A673 (cell line): Measurements from ENCODE around the gene BABAM2. TPM values are rescaled to one million over a fixed set of nuclear protein-coding genes. Genes with fewer than 3 reads are reported as not detected.

ENCODE experiments used
- BruUV-seq: library from RNA; stranded (reverse); fragments of 400-500 nt; replicated peaks from 2 replicates; lab custom pipeline; 2021; lab: Mats Ljungman, UMichigan
- CTCF ChIA-PET: fragments of 300-600 bp; sonication (Branson Sonifier 250); formaldehyde crosslinking; loops from one replicate; lab custom pipeline; 2022; ENCODE audit warnings: antibody characterized with exemption; lab: Charles Lee
- POLR2A ChIA-PET: fragments of 300-600 bp; sonication (Branson Sonifier 250); formaldehyde crosslinking; loops from one replicate; lab custom pipeline; 2022; ENCODE audit warnings: antibody characterized with exemption; ENCODE audit not compliant: low non-redundant PET; lab: Charles Lee
- DNase-seq: peaks from one replicate; pipeline ENCODE4 v3.0.0-alpha.2; 2015; ENCODE audit warnings: low spot score
- H3K27ac ChIP-seq: fragments of 200-600 bp; sonication (generic); 2 replicates; pipeline ENCODE4 v1.5.1; 2016; ENCODE audit warnings: mixed run types, low read depth, mild to moderate bottlenecking, mixed read lengths, antibody characterized with exemption, low read length; ENCODE audit not compliant: poor library complexity, severe bottlenecking
- H3K27me3 ChIP-seq: fragments of 200-600 bp; sonication (generic); replicated peaks from 2 replicates; pipeline ENCODE4 v1.6.1; 2017; ENCODE audit warnings: mixed run types, low read depth, mild to moderate bottlenecking, mixed read lengths, antibody characterized with exemption, low read length; ENCODE audit not compliant: insufficient read depth, poor library complexity
- H3K36me3 ChIP-seq: fragments of 200-600 bp; sonication (generic); 2 replicates; pipeline ENCODE4 v1.6.1; 2016; ENCODE audit warnings: mixed run types, mild to moderate bottlenecking, mixed read lengths, antibody characterized with exemption, low read length; ENCODE audit not compliant: insufficient read depth, poor library complexity, severe bottlenecking
- H3K4me1 ChIP-seq: fragments of 200-600 bp; sonication (generic); 2 replicates; pipeline ENCODE4 v1.6.1; 2017; ENCODE audit warnings: mixed run types, mild to moderate bottlenecking, mixed read lengths, antibody characterized with exemption, low read length; ENCODE audit not compliant: insufficient read depth, poor library complexity, severe bottlenecking
- H3K4me3 ChIP-seq: fragments of 200-600 bp; sonication (generic); 2 replicates; pipeline ENCODE4 v1.5.1; 2016; ENCODE audit warnings: low read depth, mixed run types, mild to moderate bottlenecking, mixed read lengths, low read length; ENCODE audit not compliant: poor library complexity, severe bottlenecking
- H3K9me3 ChIP-seq: fragments of 200-600 bp; sonication (generic); 2 replicates; pipeline ENCODE4 v1.6.1; 2016; ENCODE audit warnings: mixed run types, low read depth, mild to moderate bottlenecking, mixed read lengths, antibody characterized with exemption, low read length; ENCODE audit not compliant: poor library complexity, severe bottlenecking
- CTCF ChIP-seq: fragments of 300-800, 200-600 bp; sonication (generic); conservative IDR thresholded peaks from 2 replicates; pipeline ENCODE4 v1.5.1; 2017; ENCODE audit warnings: low read depth, mild to moderate bottlenecking, antibody characterized with exemption, low read length, moderate library complexity, mixed read lengths
- EZH2 ChIP-seq: fragments of 200-600 bp; sonication (generic); IDR thresholded peaks from 2 replicates; pipeline ENCODE4 v1.6.1; 2017; ENCODE audit warnings: borderline replicate concordance, low read depth, mild to moderate bottlenecking, mixed read lengths, antibody characterized with exemption, low read length; ENCODE audit not compliant: poor library complexity, severe bottlenecking
- intact Hi-C: fragments of 100-400 bp; cut with micrococcal nuclease; formaldehyde crosslinking; loops from one replicate; pipeline ENCODE4 v1.10.0; 2022; ENCODE audit not compliant: unreplicated experiment
- total RNA-seq: library from RNA; stranded (reverse); gene quantifications from 2 replicates; pipeline ENCODE4 v1.2.3, GENCODE V29; 2021

Gene BABAM2
- total RNA-seq, 1 experiment from 2014 or later, result 21.8 TPM

GRCh38 chr2:28142386-28142785, 251.9 kb downstream of the BABAM2 start:
- no peaks in the 10 kb centered on the region for H3K27me3 ChIP-seq
- H3K27ac ChIP-seq, result no peak overlapping the region
- H3K4me1 ChIP-seq, result peaks cover 8% of the 10 kb centered on the region
- ChIA-PET CTCF (no interaction called here), POLR2A (interaction anchor here (0.5 kb wide), 1 partner anchor 21 kb away, joined by 3 read pairs; no protein-coding TSS in a partner anchor)
- BruUV-seq, result no TSS peak
- no peaks in the 10 kb centered on the region for H3K36me3 ChIP-seq
- intact Hi-C loops, result no loop called here
- TF ChIP-seq EZH2, result no peak
- TF ChIP-seq CTCF, result no peak
- DNase-seq, result peak; percentile 25
- H3K4me3 ChIP-seq, result no peak overlapping the region
- no peaks in the 10 kb centered on the region for H3K9me3 ChIP-seq

- ChIA-PET POLR2A (no interaction called here), CTCF (no interaction called here)
- Histone ChIP-seq H3K27ac (no peak overlapping the region), H3K4me3 (no peak overlapping the region), H3K36me3 (no peaks in the 10 kb centered on the region), H3K4me1 (no peaks in the 10 kb centered on the region), H3K9me3 (no peaks in the 10 kb centered on the region), H3K27me3 (no peaks in the 10 kb centered on the region)
- BruUV-seq, result no TSS peak
- TF ChIP-seq CTCF (no peak), EZH2 (no peak)
- no peak for DNase-seq
- intact Hi-C loops, result no loop called here
These were observed 257.5 kb downstream of the BABAM2 start for GRCh38 chr2:28148000-28148399.

- Histone ChIP-seq H3K36me3 (no peaks in the 10 kb centered on the region), H3K27me3 (no peaks in the 10 kb centered on the region), H3K4me1 (no peaks in the 10 kb centered on the region), H3K4me3 (no peak overlapping the region), H3K27ac (no peak overlapping the region), H3K9me3 (no peaks in the 10 kb centered on the region)
- no peak for TF ChIP-seq EZH2
- TF ChIP-seq CTCF, result no peak
- CTCF ChIA-PET, result no interaction called here
- no peak for DNase-seq
- POLR2A ChIA-PET, result no interaction called here
- no TSS peak for BruUV-seq
- intact Hi-C loops, result no loop called here
These were observed 258.0 kb downstream of the BABAM2 start for GRCh38 chr2:28148566-28148965.
